ENCODE data around the gene CIAO2B.

The CIAO2B gene

DNA sequence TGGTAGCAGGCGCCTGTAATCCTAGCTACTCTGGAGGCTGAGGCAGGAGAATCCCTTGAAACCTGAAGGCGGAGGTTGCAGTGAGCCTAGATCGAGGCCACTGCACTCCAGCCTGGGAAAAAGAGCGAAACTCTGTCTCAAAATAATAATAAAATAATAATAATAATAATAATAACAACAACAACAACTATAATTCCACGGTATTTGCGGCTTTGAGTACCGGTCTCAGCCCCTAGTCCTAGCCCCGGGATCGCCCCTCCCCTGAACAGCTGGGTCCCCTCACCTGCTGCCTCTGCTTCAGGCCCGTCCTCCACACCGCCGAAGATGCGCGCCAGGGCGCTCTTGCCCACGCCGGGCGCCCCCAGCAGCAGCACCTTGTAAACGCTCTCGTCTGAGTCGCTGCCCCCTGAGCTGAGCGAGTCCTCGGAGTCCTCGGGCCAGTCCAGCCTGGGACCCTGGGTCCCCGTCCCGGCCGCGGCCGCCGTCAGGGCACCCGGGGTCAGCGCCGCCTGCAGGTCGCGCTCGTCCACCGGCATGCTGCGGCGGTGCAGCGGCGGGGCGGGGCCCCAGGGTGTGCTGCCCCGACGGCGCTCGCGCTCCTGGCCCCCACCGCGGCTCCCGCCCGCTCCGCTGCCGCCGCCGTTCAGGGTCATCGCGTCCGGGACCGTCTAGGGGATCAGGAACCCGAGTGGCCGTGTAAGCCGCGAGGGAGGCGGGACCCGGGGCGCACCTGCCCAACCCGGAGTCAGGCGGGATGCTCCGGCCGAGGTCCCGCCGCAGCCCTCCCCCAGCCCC lies 9.5 kb downstream of the CIAO2B start:
- no peak for DNase-seq (ENCODE audit: low read depth)
- TF ChIP-seq, protein P1, sequence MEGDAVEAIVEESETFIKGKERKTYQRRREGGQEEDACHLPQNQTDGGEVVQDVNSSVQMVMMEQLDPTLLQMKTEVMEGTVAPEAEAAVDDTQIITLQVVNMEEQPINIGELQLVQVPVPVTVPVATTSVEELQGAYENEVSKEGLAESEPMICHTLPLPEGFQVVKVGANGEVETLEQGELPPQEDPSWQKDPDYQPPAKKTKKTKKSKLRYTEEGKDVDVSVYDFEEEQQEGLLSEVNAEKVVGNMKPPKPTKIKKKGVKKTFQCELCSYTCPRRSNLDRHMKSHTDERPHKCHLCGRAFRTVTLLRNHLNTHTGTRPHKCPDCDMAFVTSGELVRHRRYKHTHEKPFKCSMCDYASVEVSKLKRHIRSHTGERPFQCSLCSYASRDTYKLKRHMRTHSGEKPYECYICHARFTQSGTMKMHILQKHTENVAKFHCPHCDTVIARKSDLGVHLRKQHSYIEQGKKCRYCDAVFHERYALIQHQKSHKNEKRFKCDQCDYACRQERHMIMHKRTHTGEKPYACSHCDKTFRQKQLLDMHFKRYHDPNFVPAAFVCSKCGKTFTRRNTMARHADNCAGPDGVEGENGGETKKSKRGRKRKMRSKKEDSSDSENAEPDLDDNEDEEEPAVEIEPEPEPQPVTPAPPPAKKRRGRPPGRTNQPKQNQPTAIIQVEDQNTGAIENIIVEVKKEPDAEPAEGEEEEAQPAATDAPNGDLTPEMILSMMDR (conservative IDR thresholded peaks at IDR 0.05; ENCODE audit: control insufficient read depth, insufficient read depth, low read depth, low read length) = no peak
- peak overlapping the region; percentile 21 for H3K4me3 ChIP-seq (ENCODE audit: control insufficient read depth, low read depth, low read length)

DNA sequence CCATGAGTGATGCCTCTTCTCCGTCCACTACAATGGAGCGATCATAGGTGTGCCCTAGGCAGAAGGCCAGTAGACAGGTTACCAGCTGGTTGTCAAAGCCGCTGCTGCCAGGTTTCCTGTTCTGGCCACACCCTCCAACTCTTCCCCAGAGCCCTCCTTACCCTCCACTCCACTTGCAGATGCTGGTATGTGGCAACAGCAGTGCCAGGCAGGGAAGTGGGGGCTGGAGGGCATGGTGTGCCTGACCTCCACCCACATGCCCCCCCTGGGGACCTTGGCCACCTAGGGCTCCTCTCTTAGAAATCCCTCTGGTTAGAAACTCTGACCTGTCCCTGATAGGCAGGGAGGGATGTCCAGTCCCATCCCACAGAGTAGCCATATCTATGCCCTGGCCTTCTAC lies 10.3 kb downstream of the CIAO2B start:
- TF ChIP-seq, protein P1 (conservative IDR thresholded peaks at IDR 0.05; ENCODE audit: control insufficient read depth, insufficient read depth, low read depth, low read length) = no peak
- no peak overlapping the region for H3K4me3 ChIP-seq (ENCODE audit: control insufficient read depth, low read depth, low read length)
- DNase-seq (ENCODE audit: low read depth) = no peak

DNA sequence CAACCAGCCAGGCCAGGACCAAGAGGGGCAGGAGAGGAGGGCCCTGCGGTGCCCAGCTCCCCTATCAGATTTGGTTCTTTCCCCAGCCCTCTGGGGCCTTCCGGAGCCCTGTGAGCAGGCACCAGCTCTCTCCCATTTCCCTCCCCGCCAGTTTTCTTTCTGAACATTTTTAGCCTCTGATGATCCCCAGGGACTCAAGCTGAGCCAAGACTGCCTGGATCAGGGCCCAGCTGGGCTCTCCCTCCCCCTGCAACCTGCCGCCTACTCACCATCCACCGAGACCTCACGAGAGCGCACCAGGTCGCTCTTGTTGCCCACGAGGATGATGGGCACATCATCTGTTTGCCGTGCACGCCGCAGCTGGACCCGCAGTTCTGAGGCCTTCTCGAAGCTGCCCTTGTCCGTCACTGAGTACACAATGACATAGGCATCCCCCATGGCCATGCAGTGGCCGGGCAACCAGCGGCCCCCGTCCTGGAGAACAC lies 10.9 kb downstream of the CIAO2B start:
- DNase-seq (ENCODE audit: low read depth) = peak; percentile 77
- H3K4me3 ChIP-seq (ENCODE audit: control insufficient read depth, low read depth, low read length) = no peak overlapping the region
- TF ChIP-seq, protein P1 (conservative IDR thresholded peaks at IDR 0.05; ENCODE audit: control insufficient read depth, insufficient read depth, low read depth, low read length) = no peak

DNA sequence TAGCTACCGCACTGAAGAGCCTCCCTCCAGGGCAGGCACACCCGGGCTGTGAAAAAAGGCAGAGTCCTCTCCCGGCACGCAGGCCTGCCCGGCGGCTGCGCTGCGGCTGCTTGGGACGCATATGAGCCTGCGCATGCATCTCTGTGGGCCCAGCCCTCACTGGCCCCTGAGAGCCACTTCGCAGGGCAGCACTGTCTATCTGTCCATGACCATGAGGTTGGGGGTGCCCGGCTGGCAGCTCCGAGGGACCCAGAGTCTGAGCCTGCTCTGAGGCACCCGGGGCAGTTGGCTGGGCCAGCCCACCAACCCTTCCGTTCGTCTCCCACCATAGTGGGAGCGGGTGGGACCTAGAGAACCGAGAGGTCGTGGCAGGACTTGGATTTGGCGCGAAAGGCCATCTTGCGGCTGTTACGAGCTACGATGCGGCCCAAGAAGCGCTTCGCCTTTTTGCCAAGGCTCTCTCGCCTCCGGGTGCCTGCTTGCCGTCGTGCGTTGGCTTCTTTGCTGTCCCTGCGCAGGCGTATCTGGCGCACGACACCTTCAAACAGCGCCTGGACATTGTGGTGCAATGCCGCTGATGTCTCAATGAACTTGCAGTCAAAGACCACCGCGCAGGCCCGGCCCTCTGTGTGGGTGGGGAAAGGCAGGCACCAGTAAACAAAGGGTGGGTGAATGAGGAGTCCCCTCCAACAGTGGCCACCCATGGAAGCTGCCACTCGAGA lies 12.3 kb downstream of the CIAO2B start:
- no peak overlapping the region for H3K4me3 ChIP-seq (ENCODE audit: control insufficient read depth, low read depth, low read length)
- TF ChIP-seq, protein P1 (conservative IDR thresholded peaks at IDR 0.05; ENCODE audit: control insufficient read depth, insufficient read depth, low read depth, low read length) = no peak
- no peak for DNase-seq (ENCODE audit: low read depth)

DNA sequence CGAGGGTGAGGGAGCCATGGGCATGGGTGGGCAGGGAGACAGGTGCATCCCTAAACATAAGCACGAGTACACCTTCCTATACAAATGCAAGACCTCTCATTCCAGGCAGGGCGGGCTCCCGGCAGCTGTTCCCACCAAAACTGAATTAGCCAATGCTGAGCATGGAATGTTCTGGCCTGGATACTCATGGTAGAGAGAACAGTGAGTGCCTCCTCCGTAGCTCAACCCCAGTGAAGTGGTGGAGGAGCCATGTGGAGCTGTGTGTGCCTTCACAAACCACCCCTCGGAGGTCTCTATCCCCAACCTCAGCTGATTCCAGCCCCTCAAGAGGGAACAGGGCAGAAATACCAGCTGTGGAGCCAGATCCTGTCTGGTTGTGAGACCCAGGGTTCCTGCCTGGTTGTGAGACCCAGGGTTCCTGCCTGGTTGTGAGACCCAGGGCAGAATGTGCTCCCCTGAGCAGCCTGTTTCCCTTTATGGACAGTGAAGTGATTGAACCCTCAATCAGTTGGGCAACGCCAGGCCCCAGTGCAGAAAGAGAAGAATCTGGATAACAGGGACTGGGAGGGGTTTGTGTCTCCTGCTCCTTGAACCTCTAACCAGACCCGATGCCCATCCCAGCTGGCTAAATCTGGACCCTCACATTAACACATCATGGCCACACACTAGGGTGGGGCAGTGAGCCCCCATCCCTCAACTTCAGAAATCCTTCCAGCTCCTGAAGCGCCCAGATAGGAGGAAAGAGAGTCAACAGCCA lies 13.1 kb downstream of the CIAO2B start:
- TF ChIP-seq, protein P1 (conservative IDR thresholded peaks at IDR 0.05; ENCODE audit: control insufficient read depth, insufficient read depth, low read depth, low read length) = no peak
- no peak overlapping the region for H3K4me3 ChIP-seq (ENCODE audit: control insufficient read depth, low read depth, low read length)
- DNase-seq (ENCODE audit: low read depth) = no peak

DNA sequence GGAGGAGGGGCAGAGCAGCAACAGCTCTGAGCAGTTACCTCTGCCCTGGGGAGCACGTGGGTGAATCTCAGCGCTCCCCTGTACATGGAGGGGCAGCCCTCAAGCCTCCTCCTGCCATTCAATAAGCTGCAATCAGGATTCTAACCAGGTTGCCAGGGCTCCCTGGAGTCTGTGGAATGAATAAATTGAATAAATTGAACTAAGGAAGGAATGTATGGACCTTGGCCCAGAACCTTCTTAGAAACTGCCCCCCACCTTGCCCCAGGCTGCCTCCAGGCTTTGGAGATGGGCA lies 14.0 kb downstream of the CIAO2B start:
- TF ChIP-seq, protein P1 (conservative IDR thresholded peaks at IDR 0.05; ENCODE audit: control insufficient read depth, insufficient read depth, low read depth, low read length) = no peak
- H3K4me3 ChIP-seq (ENCODE audit: control insufficient read depth, low read depth, low read length) = no peak overlapping the region
- DNase-seq (ENCODE audit: low read depth) = no peak

Data from fibroblast of mammary gland (primary cell).